GM03348 (cell line): ENCODE measurements around the gene PDZD2.

Source experiments
- DNase-seq: peaks from one replicate; pipeline ENCODE4 v3.0.0; 2012; ENCODE audit warnings: low spot score

The PDZD2 gene

DNA sequence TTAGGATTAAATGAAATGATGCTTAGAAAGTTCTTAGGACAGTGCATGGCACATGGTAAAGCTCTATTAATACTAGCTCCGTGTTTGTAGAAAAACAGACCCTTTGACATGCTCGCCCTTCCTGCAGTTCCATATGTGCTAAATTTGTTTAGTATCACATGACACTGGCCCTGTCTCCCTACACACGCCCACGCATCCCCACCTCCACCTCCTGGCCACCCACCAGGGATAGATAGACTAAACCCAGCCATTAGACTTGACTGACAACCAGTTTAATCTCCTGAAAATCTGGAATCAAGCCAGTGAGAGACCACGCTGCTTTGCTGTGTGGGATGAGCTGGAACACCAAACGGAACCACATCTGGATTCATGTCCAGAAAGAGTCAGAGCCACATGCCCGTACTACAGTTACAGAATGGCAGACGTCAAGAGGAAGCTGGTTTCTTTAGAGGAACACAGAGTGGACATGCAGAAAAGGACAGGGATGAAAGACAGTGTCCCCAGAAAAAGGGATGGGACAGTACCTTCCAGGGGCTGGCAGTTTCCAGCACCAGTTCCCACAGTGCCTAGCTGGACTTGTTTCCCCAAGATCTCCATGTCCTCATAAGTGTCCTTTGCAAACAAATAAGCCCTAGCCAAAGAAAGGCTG lies 186.1 kb downstream of the PDZD2 start:
- DNase-seq, result no peak

DNA sequence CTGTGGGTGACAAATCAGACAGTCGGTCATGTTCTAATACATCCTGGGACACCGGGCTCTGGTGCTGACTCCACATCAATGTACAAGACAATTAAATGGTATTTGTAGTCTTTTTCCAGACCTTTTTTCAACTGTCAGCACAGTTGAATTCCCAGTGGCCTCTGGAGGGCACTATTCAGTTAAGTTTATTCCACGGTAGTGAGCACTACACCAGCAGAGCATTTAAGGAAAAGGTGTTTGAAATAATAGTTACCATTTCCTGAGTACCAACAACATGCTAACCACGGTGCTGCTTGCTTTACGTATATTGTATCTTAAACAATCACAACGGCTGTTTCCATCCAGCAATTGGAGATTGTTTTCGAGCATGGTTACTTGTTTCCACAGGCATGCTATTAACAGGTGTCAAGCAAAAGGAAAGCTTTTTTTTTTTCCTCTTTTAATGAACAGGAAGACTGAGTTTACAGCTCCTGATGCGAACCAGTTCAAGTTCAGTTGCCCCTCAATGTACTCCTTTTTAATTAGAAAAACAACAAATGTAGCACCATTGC lies 186.7 kb downstream of the PDZD2 start:
- peak; percentile 66 for DNase-seq

DNA sequence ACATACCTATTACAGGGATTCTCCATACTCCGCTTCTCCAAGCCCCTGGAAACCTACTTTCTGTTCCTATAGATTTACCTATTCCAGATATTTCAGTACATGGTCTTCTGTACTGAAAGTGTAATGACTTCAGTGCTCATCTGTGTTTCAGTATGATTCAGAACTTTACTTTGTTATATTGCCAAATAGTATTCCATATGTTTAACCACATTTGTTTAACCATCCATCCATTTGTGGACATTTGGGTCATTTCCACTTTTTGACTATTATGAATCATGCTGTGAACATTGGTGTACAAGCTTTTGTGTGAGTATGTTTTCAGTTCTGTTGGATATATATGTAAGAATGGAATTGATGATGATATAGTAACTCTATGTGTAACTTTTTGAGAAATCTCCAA lies 188.9 kb downstream of the PDZD2 start:
- DNase-seq, result no peak

GRCh38 chr5:31832966-31833365 lies 194.0 kb downstream of the PDZD2 start:
- DNase-seq, result no peak

DNA sequence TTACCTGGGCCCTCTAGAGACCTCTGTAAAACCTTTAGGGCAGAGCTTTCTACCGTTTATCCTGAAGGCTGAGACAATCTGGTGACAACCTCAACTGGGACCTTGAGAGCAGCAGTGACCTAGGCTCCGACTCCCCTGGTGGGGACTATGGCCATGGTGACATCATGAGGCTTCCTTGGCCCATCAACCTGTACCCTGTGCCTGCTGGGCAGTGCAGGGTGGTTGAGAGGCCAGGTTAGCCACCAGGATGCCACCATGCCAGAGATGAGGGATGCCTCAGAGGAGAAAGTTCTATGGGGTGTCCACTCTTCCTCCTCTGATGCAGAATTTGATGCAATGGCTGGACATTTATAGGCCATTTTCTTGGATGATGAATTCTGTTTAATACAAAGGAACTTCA lies 194.8 kb downstream of the PDZD2 start:
- DNase-seq, result no peak

DNA sequence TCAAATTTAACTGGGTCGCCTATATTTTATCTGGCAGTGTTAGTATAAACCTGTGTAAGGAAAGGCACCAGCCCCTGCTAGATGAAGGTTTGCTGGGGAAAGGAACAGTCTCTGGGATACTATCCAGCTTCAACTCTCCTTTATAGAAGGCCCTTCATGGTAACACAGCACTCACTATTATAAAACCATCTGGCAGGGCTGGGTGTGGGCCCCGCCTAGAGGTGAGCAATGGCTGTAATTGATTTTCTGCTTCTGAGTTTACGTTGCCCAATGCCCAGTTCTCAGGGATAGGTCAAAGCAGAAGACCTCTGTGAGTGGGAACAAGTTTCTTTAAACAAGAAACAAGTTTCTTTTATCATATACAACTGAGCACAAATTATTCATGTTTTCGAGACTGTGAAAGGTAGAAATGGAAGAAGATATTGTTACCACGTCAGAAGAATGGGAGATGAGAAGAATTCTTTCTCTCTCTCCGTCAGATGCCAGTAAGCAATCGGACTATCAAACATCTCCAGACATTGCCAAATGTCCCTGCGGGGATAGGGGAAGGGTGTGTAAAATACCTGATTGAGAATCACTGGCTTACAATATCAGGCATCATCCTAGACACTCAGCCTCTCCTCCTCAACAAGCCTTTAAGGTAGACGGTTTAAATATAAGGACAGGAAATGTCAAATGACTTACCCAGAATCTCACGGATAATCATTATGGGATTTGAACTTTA lies 205.9 kb downstream of the PDZD2 start:
- DNase-seq, result no peak

DNA sequence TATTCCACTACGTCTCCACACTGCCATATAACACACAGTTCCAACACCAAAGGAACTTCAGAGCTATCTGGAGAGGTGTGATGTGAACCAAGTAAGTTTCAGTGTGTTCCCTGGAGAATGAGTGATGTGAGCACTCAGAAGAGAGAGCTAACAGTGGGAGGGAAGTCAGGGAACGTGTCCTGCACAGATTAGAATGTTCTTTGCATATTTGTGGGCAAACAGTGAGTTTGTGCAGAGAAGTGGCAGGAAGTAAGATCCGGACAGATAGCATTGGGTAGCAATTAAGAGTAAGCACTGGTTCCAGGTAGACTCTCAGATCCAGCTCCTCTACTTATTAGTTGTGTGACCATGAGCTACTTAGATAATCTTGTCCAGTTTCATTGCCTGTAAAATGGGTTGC lies 206.4 kb downstream of the PDZD2 start:
- no peak for DNase-seq

DNA sequence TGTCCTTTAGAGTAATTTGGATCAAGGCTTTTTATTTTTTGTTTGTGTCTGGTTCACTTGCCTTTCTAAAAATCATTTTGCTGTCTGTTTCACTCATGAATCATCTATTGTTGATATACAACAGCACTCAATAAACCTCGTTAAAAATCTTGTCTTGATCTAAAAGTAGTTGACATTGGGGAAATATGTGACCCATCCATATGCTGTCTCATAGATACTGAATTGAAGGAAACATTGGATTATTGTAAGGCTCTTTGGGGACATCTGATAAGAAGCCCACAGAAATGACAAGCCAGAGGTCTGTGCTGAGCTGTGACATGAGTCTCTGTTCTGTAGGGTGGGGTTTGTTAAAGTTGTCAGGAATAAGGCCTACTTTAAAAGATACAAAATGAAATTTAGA lies 208.0 kb downstream of the PDZD2 start:
- DNase-seq, result no peak

DNA sequence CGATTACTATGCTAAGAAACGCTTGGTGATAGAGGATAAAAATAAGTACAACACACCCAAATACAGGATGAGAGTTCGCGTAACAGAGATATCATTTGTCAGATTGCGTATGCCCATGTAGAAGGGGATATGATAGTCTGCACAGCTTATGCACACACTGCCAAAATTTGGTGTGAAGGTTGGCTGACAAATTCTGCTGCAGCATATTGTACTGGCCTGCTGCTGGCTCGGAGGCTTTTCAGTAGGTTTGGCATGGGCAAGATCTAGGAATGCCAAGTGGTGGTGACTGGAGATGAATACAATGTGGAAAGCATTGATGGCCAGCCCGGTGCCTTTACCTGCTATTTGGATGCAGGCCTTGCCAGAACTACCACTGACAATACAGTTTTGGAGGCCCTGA lies 208.4 kb downstream of the PDZD2 start:
- no peak for DNase-seq

DNA sequence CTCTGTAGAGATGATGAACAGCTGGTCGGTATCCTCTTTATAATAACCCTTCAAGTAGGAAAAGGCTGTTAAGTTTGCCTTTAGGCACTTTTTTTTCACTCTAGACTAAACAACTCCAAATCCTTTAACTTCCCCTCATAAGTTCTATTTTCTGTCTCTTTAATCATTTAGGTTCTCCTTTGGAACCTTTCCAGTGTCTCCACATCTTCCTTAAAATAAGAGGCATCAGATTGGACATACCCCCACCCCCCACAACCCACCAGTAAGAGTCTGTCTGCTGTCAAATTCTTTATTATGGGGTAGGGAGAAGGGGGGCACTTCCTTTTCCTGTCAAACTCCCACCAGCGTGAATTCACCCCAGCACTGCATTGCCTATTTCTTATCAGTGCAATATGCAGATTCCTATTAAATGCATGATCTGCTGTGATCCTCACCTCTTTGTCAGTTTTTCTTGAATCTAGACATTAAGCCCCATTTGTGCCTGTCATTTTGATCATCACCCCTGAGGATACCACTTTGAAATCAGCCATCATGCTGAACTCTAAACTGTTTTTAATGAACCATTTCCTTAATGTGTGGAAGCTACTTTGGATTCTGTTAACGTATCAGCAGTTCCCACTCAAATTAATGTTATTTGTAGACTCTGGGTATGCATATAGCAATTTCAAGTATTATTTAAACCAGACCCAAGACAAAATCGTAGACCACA lies 212.2 kb downstream of the PDZD2 start:
- DNase-seq, result no peak

- no peak for DNase-seq
These were observed 214.6 kb downstream of the PDZD2 start for GRCh38 chr5:31853398-31854135.

- DNase-seq, result peak; percentile 29
These were observed 215.5 kb downstream of the PDZD2 start for GRCh38 chr5:31854181-31855133.

GRCh38 chr5:31855134-31856040 lies 216.5 kb downstream of the PDZD2 start:
- peak; percentile 20 for DNase-seq

DNA sequence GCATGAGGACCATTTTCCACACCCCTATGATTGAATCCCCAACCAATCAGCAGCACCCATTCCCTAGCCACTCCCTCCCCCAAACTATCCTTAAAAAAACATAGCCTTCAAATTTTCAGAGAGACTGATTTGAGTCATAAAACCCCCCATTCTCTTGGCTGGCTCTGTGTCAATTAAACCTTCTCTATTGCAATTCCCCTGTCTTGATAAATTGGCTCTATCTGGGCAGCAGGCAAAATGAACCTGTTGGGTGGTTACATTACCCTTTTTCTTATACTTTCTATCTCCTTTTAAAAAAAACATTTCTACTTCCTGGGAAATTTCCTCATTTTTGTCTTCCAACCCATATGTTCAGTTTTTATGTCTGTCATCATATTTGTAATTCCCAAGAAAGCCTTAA lies 220.2 kb downstream of the PDZD2 start:
- no peak for DNase-seq

DNA sequence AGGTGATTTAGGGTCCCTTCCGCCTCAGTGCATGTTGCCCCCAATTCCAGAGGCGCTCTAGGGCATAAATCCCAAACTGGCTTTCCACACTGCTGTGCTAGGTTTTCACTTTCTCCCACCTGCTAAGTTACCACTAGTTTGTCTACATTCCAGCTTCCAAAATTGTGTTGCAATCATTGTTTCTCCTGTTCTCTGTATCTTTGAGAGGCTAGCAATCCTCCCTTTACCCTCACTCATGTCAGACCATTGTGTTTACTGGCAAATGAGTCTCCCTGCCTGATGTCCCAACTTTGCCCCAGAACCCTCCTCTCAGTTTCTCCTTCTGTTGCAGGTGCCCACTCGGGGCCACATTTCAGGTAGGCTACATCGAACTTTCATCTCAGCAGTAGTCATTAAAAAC lies 221.3 kb downstream of the PDZD2 start:
- no peak for DNase-seq

GRCh38 chr5:31860726-31861433 lies 221.9 kb downstream of the PDZD2 start:
- no peak for DNase-seq

GRCh38 chr5:31861601-31862000 lies 222.7 kb downstream of the PDZD2 start:
- DNase-seq, result no peak

GRCh38 chr5:31863991-31864411 lies 225.1 kb downstream of the PDZD2 start:
- no peak for DNase-seq

- no peak for DNase-seq
These were observed 227.2 kb downstream of the PDZD2 start for GRCh38 chr5:31866166-31866565.
